ENCODE measurements around the gene EIF4E3. TPM values are rescaled to one million over a fixed set of nuclear protein-coding genes. Genes with fewer than 3 reads are reported as not detected.

The EIF4E3 gene
- total and polyA plus RNA-seq, 7 donors: 10.3 to 60.1 (median 48.6) TPM

DNA sequence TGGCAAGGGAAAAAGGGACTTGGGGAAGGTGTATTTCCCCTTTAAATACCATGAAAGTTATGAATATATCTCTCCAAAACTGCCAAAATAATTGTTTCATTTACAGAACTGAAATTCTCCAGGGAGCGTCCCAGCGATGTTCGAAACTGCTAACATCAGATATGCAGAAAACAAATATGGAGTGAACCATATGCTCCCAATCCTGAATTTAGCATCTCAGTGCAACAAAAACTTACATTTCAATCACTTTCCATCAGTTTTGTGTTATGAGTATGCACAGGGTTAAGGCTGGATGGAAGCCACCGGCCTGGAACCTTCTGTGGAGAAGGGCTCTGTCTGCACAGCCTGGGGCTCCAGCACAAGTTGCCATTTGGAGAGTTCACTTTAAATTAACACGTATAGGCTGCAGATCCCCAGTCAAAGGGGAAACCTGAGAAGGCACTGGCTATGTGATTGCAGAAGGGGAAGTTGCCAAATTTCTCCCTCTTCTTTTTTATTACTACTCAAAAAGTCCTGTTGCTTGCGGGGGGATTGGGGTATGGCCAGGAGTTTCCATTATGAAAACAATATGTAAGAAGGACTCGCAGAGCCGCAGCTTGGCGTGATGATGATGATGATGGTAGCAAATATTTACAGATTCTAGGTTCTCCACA is 84.7 kb downstream of the EIF4E3 start:
- no peak for TF ChIP-seq CTCF (IDR thresholded peaks at IDR 0.05)
- no peak overlapping the region for H3K4me3 ChIP-seq
- H3K9me3 ChIP-seq: no peaks in the 10 kb centered on the region
- H3K27ac ChIP-seq: no peak overlapping the region
- 67 to 70% (median 67%) methylated on average over 9 of the region's 9 CpGs for WGBS, 3 donors
- DNase-seq: no peak
- intact Hi-C loops (cut with DNase I): no loop called here
- no peak for ATAC-seq
- no peaks in the 10 kb centered on the region for H3K36me3 ChIP-seq (ENCODE audit: insufficient read depth in 1 of 2, low read depth in 1 of 2)
- H3K4me1 ChIP-seq: no peaks in the 10 kb centered on the region
- H3K27me3 ChIP-seq (ENCODE audit: insufficient read depth in 3 of 3, low read length in 2 of 3): no peaks in the 10 kb centered on the region

GRCh38 chr3:71636482-71636881 is 88.7 kb downstream of the EIF4E3 start:
- no peak overlapping the region for H3K4me3 ChIP-seq
- H3K36me3 ChIP-seq (ENCODE audit: insufficient read depth in 1 of 2, low read depth in 1 of 2): no peaks in the 10 kb centered on the region
- intact Hi-C loops (cut with DNase I): no loop called here
- TF ChIP-seq CTCF (IDR thresholded peaks at IDR 0.05): no peak
- WGBS, 3 donors: 78 to 81% (median 79%) methylated on average over 10 of the region's 10 CpGs
- no peak overlapping the region for H3K27ac ChIP-seq
- ATAC-seq (no peak), DNase-seq (no peak)
- H3K27me3 ChIP-seq (ENCODE audit: insufficient read depth in 3 of 3, low read length in 2 of 3): no peaks in the 10 kb centered on the region
- H3K9me3 ChIP-seq: no peaks in the 10 kb centered on the region
- no peaks in the 10 kb centered on the region for H3K4me1 ChIP-seq

DNA sequence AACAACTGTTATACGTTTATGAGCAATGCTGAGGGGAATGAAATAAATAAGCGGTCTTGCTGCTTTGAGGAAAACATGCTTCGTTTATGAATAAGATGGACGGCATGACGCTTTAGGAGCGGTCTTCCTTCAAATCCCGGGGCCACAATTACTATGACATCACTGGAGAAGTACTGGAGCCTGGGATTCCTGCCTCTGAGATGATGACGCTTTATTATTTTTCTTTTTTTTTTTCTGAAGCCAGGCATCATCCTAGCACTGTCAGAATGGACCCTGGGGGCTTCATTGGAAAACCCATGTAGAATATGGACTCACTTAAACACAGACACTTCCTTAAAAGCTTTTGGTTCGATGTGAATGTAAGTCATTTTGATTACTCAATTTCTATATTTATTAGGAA is 89.2 kb downstream of the EIF4E3 start:
- no peaks in the 10 kb centered on the region for H3K36me3 ChIP-seq (ENCODE audit: insufficient read depth in 1 of 2, low read depth in 1 of 2)
- ATAC-seq (no peak), DNase-seq (no peak)
- H3K9me3 ChIP-seq: no peaks in the 10 kb centered on the region
- H3K4me1 ChIP-seq: no peaks in the 10 kb centered on the region
- no peak for TF ChIP-seq CTCF (IDR thresholded peaks at IDR 0.05)
- H3K27ac ChIP-seq: no peak overlapping the region
- no peaks in the 10 kb centered on the region for H3K27me3 ChIP-seq (ENCODE audit: insufficient read depth in 3 of 3, low read length in 2 of 3)
- WGBS, 3 donors: 80 to 85% (median 84%) methylated on average over 9 of the region's 9 CpGs
- no peak overlapping the region for H3K4me3 ChIP-seq
- intact Hi-C loops (cut with DNase I): no loop called here

DNA sequence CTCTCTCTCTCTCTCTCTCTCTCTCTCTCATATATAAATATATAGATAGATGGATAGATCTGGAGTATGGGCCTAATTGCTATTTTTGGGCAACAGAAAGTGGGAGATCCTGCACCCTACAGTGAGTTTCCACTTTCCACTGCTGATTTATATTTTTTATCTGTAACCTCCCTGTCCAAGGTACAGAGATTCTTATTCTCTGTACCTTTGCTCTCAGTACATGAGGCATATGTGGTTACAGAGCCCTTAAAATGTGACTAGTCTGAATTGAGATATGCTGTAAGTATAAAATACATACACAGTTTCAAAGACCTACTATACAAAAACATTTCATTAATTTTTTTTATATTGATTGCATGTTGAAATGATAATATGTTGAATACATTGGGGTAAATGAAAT is 90.5 kb downstream of the EIF4E3 start:
- H3K4me3 ChIP-seq: no peak overlapping the region
- no peaks in the 10 kb centered on the region for H3K27me3 ChIP-seq (ENCODE audit: insufficient read depth in 3 of 3, low read length in 2 of 3)
- intact Hi-C loops (cut with DNase I): no loop called here
- H3K4me1 ChIP-seq: no peaks in the 10 kb centered on the region
- ATAC-seq (no peak), DNase-seq (no peak)
- H3K27ac ChIP-seq: no peak overlapping the region
- no peaks in the 10 kb centered on the region for H3K36me3 ChIP-seq (ENCODE audit: insufficient read depth in 1 of 2, low read depth in 1 of 2)
- TF ChIP-seq CTCF (IDR thresholded peaks at IDR 0.05): no peak
- H3K9me3 ChIP-seq: no peaks in the 10 kb centered on the region

DNA sequence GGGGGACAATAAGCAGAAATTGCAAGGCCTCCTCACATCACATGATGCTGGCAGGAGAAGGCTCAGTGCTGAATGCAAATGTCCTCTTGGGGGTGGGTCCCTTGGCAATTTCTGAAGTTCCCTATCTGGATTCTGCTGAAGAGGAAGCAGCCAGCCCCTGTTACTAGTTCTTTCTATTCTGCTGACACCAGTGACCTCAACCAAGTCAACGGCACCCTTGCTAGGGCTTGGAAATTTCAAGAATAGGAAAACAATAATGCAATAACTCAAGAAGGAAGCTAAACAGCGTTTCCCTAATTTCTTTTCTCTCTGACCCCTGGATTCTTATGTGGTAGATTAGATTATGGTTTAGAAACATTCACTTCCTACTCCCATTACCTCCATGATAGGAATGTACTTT is 95.5 kb downstream of the EIF4E3 start:
- ATAC-seq (no peak), DNase-seq (peak in 1 of 2 donors; percentile 14)
- H3K27me3 ChIP-seq (ENCODE audit: insufficient read depth in 3 of 3, low read length in 2 of 3): no peaks in the 10 kb centered on the region
- no peak overlapping the region for H3K27ac ChIP-seq
- no peak overlapping the region for H3K4me3 ChIP-seq
- TF ChIP-seq CTCF (IDR thresholded peaks at IDR 0.05): no peak
- intact Hi-C loops (cut with DNase I): no loop called here
- 50 to 76% (median 56%) methylated on average over 2 of the region's 2 CpGs for WGBS, 3 donors
- no peaks in the 10 kb centered on the region for H3K9me3 ChIP-seq
- no peaks in the 10 kb centered on the region for H3K4me1 ChIP-seq
- no peaks in the 10 kb centered on the region for H3K36me3 ChIP-seq (ENCODE audit: insufficient read depth in 1 of 2, low read depth in 1 of 2)
